Astrocyte of the spinal cord (primary cell): ENCODE measurements around the gene GPATCH2.

Source experiments
- DNase-seq: peaks from one replicate; pipeline ENCODE4 v3.0.0; 2011; ENCODE audit warnings: low read depth, low spot score
- H3K4me3 ChIP-seq: 2 replicates; pipeline ENCODE4 v1.5.1; 2011; ENCODE audit warnings: low read depth, mild to moderate bottlenecking, low read length, moderate library complexity
- CTCF ChIP-seq: IDR thresholded peaks from 2 replicates; pipeline ENCODE4 v1.5.1; 2012; ENCODE audit warnings: low read depth, mild to moderate bottlenecking, low read length, inconsistent platforms
- in situ Hi-C: cut with HindIII; loops from 2 replicates; pipeline ENCODE4 v1.10.0; 2017; ENCODE audit warnings: low sequenced_read_pairs

The GPATCH2 gene

DNA sequence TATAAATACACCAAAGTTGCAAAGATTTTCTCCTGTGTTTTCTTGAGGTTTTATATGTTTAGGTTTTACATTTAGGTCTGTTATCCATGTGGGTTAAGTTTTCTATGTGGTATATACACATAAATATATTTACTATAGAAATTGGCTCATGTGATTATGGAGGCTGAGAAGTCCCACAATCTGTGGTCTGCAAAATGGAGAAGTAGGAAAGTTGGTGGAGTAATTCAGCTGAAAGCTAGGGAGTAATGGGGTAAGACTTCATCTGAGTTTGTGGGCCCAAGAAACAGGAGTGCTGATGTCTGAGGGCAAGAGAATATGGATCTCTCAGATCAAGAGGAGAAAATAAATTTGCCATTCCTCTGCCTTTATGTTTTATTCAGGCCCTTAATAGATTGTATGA, 146.0 kb downstream of the GPATCH2 start:
- no peak for TF ChIP-seq CTCF
- no peak overlapping the region for H3K4me3 ChIP-seq
- in situ Hi-C loops = no loop called here
- no peak for DNase-seq

DNA sequence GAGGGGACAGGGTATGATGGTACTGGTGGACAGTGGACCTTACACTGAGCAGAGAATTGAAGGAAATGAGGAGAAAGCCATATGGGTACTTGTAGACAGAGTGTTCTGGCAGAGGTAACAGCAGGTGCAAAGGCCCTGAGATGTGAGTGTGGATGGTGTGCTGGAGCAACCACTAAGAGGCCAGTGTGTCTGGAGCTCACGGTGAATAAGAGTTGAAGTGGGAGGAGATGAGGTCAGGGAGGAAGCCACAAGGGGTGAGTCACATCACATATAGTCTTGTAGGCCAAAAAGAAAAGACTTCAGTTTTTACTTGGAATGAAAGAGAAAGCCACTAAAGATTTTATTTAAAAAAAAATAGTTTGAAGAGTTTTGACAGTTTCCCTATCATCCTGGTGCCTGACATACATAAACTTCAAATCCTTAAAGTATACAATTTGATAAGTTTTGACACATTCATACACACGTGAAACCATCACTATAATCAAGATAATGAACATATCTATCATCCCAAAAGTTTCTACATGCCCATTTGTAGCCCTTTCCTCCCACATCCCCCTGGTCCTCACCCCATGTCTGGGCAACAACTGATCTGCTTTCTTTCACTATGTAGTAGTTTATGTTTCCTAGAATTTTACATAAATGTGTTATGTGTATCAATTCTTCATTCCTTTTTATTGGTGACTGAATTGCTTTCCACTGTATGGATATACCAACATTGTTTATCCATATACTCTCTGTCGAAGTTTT, 148.4 kb downstream of the GPATCH2 start:
- in situ Hi-C loops = no loop called here
- TF ChIP-seq CTCF = no peak
- DNase-seq = peak; percentile 86
- no peak overlapping the region for H3K4me3 ChIP-seq

DNA sequence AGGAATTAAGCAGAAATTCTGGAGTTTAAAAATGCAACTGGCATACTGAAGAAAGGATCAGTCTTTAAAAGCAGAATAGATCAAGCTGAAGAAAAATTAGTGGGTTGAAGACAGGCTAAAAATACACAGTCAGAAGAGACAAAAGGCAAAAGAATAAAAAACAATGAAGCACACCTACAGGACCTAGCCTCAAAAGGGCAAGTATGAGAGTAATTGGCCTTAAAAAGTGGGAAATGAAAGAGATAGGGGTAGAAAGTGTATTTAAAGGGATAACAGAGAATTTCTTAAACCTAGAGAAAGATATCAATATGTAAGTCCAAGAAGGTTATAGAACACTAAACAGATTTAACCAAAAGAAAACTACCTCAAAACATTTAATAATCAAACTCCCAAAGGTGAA, 152.4 kb downstream of the GPATCH2 start:
- in situ Hi-C loops = no loop called here
- no peak for TF ChIP-seq CTCF
- no peak for DNase-seq
- H3K4me3 ChIP-seq = no peak overlapping the region

- TF ChIP-seq CTCF = no peak
- in situ Hi-C loops = no loop called here
- DNase-seq = no peak
- no peak overlapping the region for H3K4me3 ChIP-seq
Observed at GRCh38 chr1:217472915-217473314, 158.0 kb downstream of the GPATCH2 start.

- no peak overlapping the region for H3K4me3 ChIP-seq
- no peak for TF ChIP-seq CTCF
- in situ Hi-C loops = no loop called here
- DNase-seq = no peak
Observed at GRCh38 chr1:217471403-217471802, 159.5 kb downstream of the GPATCH2 start.

- in situ Hi-C loops = no loop called here
- TF ChIP-seq CTCF = no peak
- H3K4me3 ChIP-seq = no peak overlapping the region
- DNase-seq = no peak
Observed at GRCh38 chr1:217469983-217470382, 160.9 kb downstream of the GPATCH2 start.
